Measurements from ENCODE around the gene RYR3.

- TF ChIP-seq CTCF (conservative IDR thresholded peaks at IDR 0.05; ENCODE audit: low read length) (no peak), EZH2phosphoT487 (IDR thresholded peaks at IDR 0.05; ENCODE audit: borderline replicate concordance, low read depth, low read length) (no peak)
Observed at GRCh38 chr15:33808720-33809457, 498.1 kb downstream of the RYR3 start.

Measured in OCI-LY7 (cell line).